A549 (cell line): ENCODE measurements around the gene SLC10A7.

Source experiments
- BHLHE40 ChIP-seq: IDR thresholded peaks from 2 replicates; pipeline ENCODE4 v1.6.1; 2012; ENCODE audit warnings: low read depth, low read length, inconsistent platforms
- CBX8 ChIP-seq: fragments of 200-600 bp; sonication (generic); IDR thresholded peaks from 2 replicates; pipeline ENCODE4 v1.6.1; 2016
- CEBPB ChIP-seq, 2 experiments: fragments of >200 bp in 1 of 2; sonication (Bioruptor Twin) in 1 of 2; formaldehyde crosslinking in 1 of 2; IDR thresholded peaks; 2 replicates each; pipeline ENCODE4 v1.6.1; 2012 to 2016
- EP300 ChIP-seq, 2 experiments: fragments of >200 bp; sonication (Bioruptor Twin); formaldehyde crosslinking; IDR thresholded peaks; 2 replicates in 1 of 2; 3 replicates in 1 of 2; pipeline ENCODE4 v1.6.1; 2016 to 2017
- FOSL2 ChIP-seq, 2 experiments: fragments of 450-650 bp in 1 of 2; fragments of >200 bp in 1 of 2; sonication (Bioruptor Twin) in 1 of 2; formaldehyde crosslinking; IDR thresholded peaks; 2 replicates each; pipeline versions ENCODE4 v1.5.0 to v1.6.1; 2016 to 2020; ENCODE audit warnings: mild to moderate bottlenecking in 1 of 2, moderate library complexity in 1 of 2
- HOXA7 ChIP-seq: fragments of 250-450 bp; sonication (Bioruptor Pico); IDR thresholded peaks from 2 replicates; pipeline ENCODE4 v1.5.0; 2020; ENCODE audit warnings: mild to moderate bottlenecking, moderate library complexity
- NR3C1 ChIP-seq: fragments of >200 bp; sonication (Bioruptor Twin); formaldehyde crosslinking; IDR thresholded peaks from 3 replicates; pipeline ENCODE4 v1.6.1; 2017
- POLR2A ChIP-seq: IDR thresholded peaks from 2 replicates; pipeline ENCODE4 v1.6.1; 2012; ENCODE audit warnings: mild to moderate bottlenecking, low read length
- REST ChIP-seq: fragments of 200-600 bp; sonication (generic); IDR thresholded peaks from 2 replicates; pipeline ENCODE4 v1.6.1; 2016; ENCODE audit warnings: antibody characterized with exemption, mild to moderate bottlenecking, moderate library complexity
- RFX5 ChIP-seq: fragments of 450-650 bp; IDR thresholded peaks from 2 replicates; pipeline ENCODE4 v1.7.1; 2014; ENCODE audit warnings: antibody characterized with exemption, mild to moderate bottlenecking, moderate library complexity
- SMC3 ChIP-seq: fragments of >200 bp; sonication (Bioruptor Twin); formaldehyde crosslinking; IDR thresholded peaks from 3 replicates; pipeline ENCODE4 v1.6.1; 2018; ENCODE audit warnings: inconsistent platforms
- TP53 ChIP-seq: fragments of 250-450 bp; sonication (Bioruptor Pico); IDR thresholded peaks from 2 replicates; pipeline ENCODE4 v1.5.0; 2021; ENCODE audit warnings: mild to moderate bottlenecking, moderate library complexity
- USF2 ChIP-seq: fragments of 450-650 bp; IDR thresholded peaks from 2 replicates; pipeline ENCODE4 v1.6.1; 2014; ENCODE audit warnings: antibody characterized with exemption
- TF ChIP-seq, protein P1 (sequence below): fragments of >200 bp; sonication (Bioruptor Twin); formaldehyde crosslinking; IDR thresholded peaks from 3 replicates; pipeline ENCODE4 v1.5.1; 2016

DNA sequence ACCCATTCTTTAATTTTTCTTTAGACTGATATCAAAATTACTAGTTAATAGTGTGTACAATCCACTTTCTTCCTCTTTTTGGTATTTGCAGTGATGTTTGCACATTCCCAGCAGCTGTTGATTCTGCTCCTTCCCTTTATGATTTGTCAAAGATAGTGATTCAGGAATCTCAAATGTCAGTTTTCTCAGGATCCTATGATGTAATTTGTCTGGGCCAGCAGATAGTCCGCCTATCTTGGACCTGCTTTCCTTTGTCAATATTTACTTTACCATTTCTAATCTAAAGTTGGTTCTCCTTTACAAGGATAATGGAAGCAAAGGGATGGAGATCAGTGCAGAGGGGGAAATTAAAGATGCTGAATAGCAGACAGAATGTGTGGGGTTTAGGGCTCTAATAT lies 185.3 kb downstream of the SLC10A7 start:
- TF ChIP-seq HOXA7 (CRISPR knock-in tag) (no peak), FOSL2 (IDR thresholded peaks at IDR 0.05) (no peak), FOSL2 (CRISPR knock-in tag; IDR thresholded peaks at IDR 0.05) (no peak), POLR2A (no peak), REST (no peak), EP300 (IDR thresholded peaks at IDR 0.05) (peak in 1 of 2 experiments; percentile 35; a peak in 1 of 5 replicates), RFX5 (no peak), BHLHE40 (no peak), USF2 (no peak), CEBPB (IDR thresholded peaks at IDR 0.05) (peak in 1 of 2 experiments; percentile 30; a peak in 1 of 4 replicates), TP53 (no peak), CBX8 (no peak), NR3C1 (no peak), SMC3 (no peak)
- TF ChIP-seq, protein P1, sequence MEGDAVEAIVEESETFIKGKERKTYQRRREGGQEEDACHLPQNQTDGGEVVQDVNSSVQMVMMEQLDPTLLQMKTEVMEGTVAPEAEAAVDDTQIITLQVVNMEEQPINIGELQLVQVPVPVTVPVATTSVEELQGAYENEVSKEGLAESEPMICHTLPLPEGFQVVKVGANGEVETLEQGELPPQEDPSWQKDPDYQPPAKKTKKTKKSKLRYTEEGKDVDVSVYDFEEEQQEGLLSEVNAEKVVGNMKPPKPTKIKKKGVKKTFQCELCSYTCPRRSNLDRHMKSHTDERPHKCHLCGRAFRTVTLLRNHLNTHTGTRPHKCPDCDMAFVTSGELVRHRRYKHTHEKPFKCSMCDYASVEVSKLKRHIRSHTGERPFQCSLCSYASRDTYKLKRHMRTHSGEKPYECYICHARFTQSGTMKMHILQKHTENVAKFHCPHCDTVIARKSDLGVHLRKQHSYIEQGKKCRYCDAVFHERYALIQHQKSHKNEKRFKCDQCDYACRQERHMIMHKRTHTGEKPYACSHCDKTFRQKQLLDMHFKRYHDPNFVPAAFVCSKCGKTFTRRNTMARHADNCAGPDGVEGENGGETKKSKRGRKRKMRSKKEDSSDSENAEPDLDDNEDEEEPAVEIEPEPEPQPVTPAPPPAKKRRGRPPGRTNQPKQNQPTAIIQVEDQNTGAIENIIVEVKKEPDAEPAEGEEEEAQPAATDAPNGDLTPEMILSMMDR, result no peak
